Endothelial cell (in vitro differentiated cells): ENCODE measurements around the gene ANGPTL7. TPM values are rescaled to one million over a fixed set of nuclear protein-coding genes. Genes with fewer than 3 reads are reported as not detected.

ENCODE experiments used
- DNase-seq: peaks from one replicate; pipeline ENCODE4 v3.0.0; 2021; ENCODE audit warnings: low spot score
- H3K27ac Mint-ChIP-seq: one replicate; pipeline ENCODE4 v1.8.0; 2021; ENCODE audit warnings: mixed read lengths, inconsistent platforms; ENCODE audit not compliant: unreplicated experiment
- H3K27me3 Mint-ChIP-seq: one replicate; pipeline ENCODE4 v1.8.0; 2021; ENCODE audit warnings: mild to moderate bottlenecking, moderate library complexity, mixed read lengths, inconsistent platforms; ENCODE audit not compliant: unreplicated experiment
- H3K36me3 Mint-ChIP-seq: one replicate; pipeline ENCODE4 v1.8.0; 2021; ENCODE audit warnings: mild to moderate bottlenecking, low read depth, mixed read lengths, inconsistent platforms; ENCODE audit not compliant: unreplicated experiment
- H3K4me1 Mint-ChIP-seq: one replicate; pipeline ENCODE4 v1.8.0; 2021; ENCODE audit warnings: mild to moderate bottlenecking, mixed read lengths, inconsistent platforms; ENCODE audit not compliant: unreplicated experiment
- H3K4me3 Mint-ChIP-seq: one replicate; pipeline ENCODE4 v1.8.0; 2021; ENCODE audit warnings: mild to moderate bottlenecking, mixed read lengths, inconsistent platforms; ENCODE audit not compliant: unreplicated experiment
- H3K9me3 Mint-ChIP-seq: one replicate; pipeline ENCODE4 v1.8.0; 2021; ENCODE audit warnings: mixed read lengths, inconsistent platforms; ENCODE audit not compliant: unreplicated experiment
- CTCF ChIP-seq: fragments of 200-600 bp; sonication (generic); IDR thresholded peaks from one replicate; pipeline ENCODE4 v1.5.0; 2021; ENCODE audit warnings: antibody characterized with exemption; ENCODE audit not compliant: unreplicated experiment
- total RNA-seq: library from RNA; stranded (reverse); fragmentation: NEBNext Ultra II Directional; extraction: Animal tissue kit (Norgen Biotek cat#: 25700); gene quantifications from one replicate; pipeline ENCODE4 v1.2.1, GENCODE V29; 2021; ENCODE audit not compliant: unreplicated experiment

ANGPTL7 gene
- total RNA-seq, 1 donor from 2014 or later, result not detected

DNA sequence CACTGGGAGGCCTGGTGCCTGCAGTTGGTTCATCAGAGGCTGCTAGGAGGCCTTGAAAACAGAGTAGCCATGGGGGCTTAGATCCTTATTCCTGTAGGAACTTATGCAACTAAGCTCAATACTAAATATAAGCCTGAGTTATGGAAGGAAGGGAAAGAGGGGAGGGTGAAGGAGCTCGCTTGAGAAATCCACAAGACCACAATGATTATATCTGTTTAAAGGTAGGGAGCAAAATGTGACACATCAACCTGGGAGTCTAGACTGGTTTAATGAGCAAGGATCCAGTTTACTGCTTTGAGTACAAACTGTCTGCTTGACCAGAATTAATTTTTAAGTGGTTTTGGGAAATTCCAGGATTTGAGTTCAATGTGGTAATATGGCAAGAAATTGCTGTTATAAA is 20.4 kb upstream of the ANGPTL7 start:
- no peaks in the 10 kb centered on the region for H3K27me3 Mint-ChIP-seq
- H3K27ac Mint-ChIP-seq, result no peak overlapping the region
- no peak overlapping the region for H3K4me3 Mint-ChIP-seq
- DNase-seq, result no peak
- H3K36me3 Mint-ChIP-seq, result peaks cover 4% of the 10 kb centered on the region
- no peaks in the 10 kb centered on the region for H3K9me3 Mint-ChIP-seq
- no peak for TF ChIP-seq CTCF
- H3K4me1 Mint-ChIP-seq, result no peaks in the 10 kb centered on the region

- TF ChIP-seq CTCF, result no peak
- peaks cover 4% of the 10 kb centered on the region for H3K36me3 Mint-ChIP-seq
- no peak overlapping the region for H3K27ac Mint-ChIP-seq
- no peak overlapping the region for H3K4me3 Mint-ChIP-seq
- DNase-seq, result no peak
- H3K9me3 Mint-ChIP-seq, result no peaks in the 10 kb centered on the region
- no peaks in the 10 kb centered on the region for H3K27me3 Mint-ChIP-seq
- H3K4me1 Mint-ChIP-seq, result no peaks in the 10 kb centered on the region
These were observed 20.0 kb upstream of the ANGPTL7 start for GRCh38 chr1:11169202-11169601.

GRCh38 chr1:11170102-11170501 is 19.1 kb upstream of the ANGPTL7 start:
- no peak for TF ChIP-seq CTCF
- Mint-ChIP-seq H3K9me3 (no peaks in the 10 kb centered on the region), H3K36me3 (peaks cover 4% of the 10 kb centered on the region), H3K27me3 (no peaks in the 10 kb centered on the region), H3K4me3 (no peak overlapping the region), H3K4me1 (no peaks in the 10 kb centered on the region), H3K27ac (no peak overlapping the region)
- DNase-seq, result no peak

- H3K9me3 Mint-ChIP-seq, result no peaks in the 10 kb centered on the region
- no peaks in the 10 kb centered on the region for H3K27me3 Mint-ChIP-seq
- H3K4me1 Mint-ChIP-seq, result no peaks in the 10 kb centered on the region
- H3K4me3 Mint-ChIP-seq, result no peak overlapping the region
- H3K36me3 Mint-ChIP-seq, result peaks cover 4% of the 10 kb centered on the region
- no peak overlapping the region for H3K27ac Mint-ChIP-seq
- TF ChIP-seq CTCF, result no peak
- no peak for DNase-seq
These were observed 14.8 kb upstream of the ANGPTL7 start for GRCh38 chr1:11174261-11174942.

- DNase-seq, result no peak
- Mint-ChIP-seq H3K36me3 (peaks cover 4% of the 10 kb centered on the region), H3K4me1 (no peaks in the 10 kb centered on the region), H3K27me3 (no peaks in the 10 kb centered on the region), H3K4me3 (no peak overlapping the region), H3K27ac (no peak overlapping the region), H3K9me3 (no peaks in the 10 kb centered on the region)
- TF ChIP-seq CTCF, result no peak
These were observed 13.7 kb upstream of the ANGPTL7 start for GRCh38 chr1:11175461-11175860.
